H1 (cell line): ENCODE results near the gene PSMC4. TPM values are rescaled to one million over a fixed set of nuclear protein-coding genes. Genes with fewer than 3 reads are reported as not detected.

Source experiments
- CHD2 ChIP-seq: IDR thresholded peaks from 2 replicates; pipeline ENCODE4 v1.6.1; 2012; ENCODE audit warnings: low read length, improper control_type of control experiment
- CREB1 ChIP-seq: IDR thresholded peaks from 2 replicates; pipeline ENCODE4 v1.6.1; 2012; ENCODE audit warnings: inconsistent platforms
- POLR2AphosphoS5 ChIP-seq: IDR thresholded peaks from 2 replicates; pipeline ENCODE4 v1.6.1; 2011; ENCODE audit warnings: low read depth, low read length
- TBP ChIP-seq: IDR thresholded peaks from 2 replicates; pipeline ENCODE4 v1.6.1; 2011; ENCODE audit warnings: low read depth, low read length, improper control_type of control experiment
- TEAD4 ChIP-seq: IDR thresholded peaks from 2 replicates; pipeline ENCODE4 v1.6.1; 2012; ENCODE audit warnings: low read depth, low read length, inconsistent platforms, mixed read lengths
- polyA plus RNA-seq, 7 experiments: library from polyadenylated mRNA; depleted of rRNA in 3 of 7; stranded (reverse) in 5 of 7; unstranded in 2 of 7; fragments of >200 nt in 5 of 7; fragments of 200-250 nt in 2 of 7; gene quantifications; 1 replicate in 5 of 7; 2 replicates in 1 of 7; 4 replicates in 1 of 7; pipeline versions ENCODE4 v1.2.1 to v1.2.3, GENCODE V29; 2011 to 2013; ENCODE audit warnings: missing spikeins in 2 of 7, mixed read lengths in 2 of 7
- total RNA-seq: library from RNA; stranded (reverse); fragmentation: NEBNext Ultra II Directional; extraction: Animal tissue kit (Norgen Biotek cat#: 25700); gene quantifications from 2 replicates; pipeline ENCODE4 v1.2.1, GENCODE V29; 2021
- TF ChIP-seq, protein P1 (sequence below), 3 experiments: IDR thresholded peaks; 1 replicate in 2 of 3; 2 replicates in 1 of 3; pipeline versions ENCODE4 v1.5.1 to v1.6.1; 2011; ENCODE audit warnings: low read length in 3 of 3, mild to moderate bottlenecking in 3 of 3, inconsistent platforms in 2 of 3, low read depth in 1 of 3, moderate library complexity in 1 of 3; ENCODE audit not compliant: insufficient read depth in 1 of 3; ENCODE audit errors: control extremely low read depth in 1 of 3

PSMC4 gene
- total and polyA plus RNA-seq, 2 of the 8 experiments (the other 6 are each of a cell fraction or from before 2014, with no cell fraction given) = 116 to 126 TPM

DNA sequence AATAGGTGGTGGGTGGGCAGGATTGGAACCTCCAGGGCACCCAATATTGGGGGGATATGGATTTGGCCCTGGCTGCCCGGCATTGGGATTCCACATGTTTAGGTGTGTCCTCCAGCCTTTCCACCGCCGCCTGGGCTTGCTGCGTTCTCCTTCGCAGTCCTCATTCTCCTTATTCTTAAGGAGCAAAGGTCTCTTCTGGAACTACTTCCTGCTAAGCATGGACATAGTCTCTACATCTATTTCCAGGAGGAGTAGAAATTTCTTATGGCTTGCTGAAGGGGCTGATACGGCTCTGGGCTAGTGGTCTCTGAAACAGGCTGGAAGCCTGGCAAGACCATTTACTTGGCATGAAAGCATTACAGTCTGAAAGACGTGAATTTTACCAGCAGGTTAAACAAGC lies 27.4 kb upstream of the PSMC4 start (continued):
- TF ChIP-seq, protein P1, sequence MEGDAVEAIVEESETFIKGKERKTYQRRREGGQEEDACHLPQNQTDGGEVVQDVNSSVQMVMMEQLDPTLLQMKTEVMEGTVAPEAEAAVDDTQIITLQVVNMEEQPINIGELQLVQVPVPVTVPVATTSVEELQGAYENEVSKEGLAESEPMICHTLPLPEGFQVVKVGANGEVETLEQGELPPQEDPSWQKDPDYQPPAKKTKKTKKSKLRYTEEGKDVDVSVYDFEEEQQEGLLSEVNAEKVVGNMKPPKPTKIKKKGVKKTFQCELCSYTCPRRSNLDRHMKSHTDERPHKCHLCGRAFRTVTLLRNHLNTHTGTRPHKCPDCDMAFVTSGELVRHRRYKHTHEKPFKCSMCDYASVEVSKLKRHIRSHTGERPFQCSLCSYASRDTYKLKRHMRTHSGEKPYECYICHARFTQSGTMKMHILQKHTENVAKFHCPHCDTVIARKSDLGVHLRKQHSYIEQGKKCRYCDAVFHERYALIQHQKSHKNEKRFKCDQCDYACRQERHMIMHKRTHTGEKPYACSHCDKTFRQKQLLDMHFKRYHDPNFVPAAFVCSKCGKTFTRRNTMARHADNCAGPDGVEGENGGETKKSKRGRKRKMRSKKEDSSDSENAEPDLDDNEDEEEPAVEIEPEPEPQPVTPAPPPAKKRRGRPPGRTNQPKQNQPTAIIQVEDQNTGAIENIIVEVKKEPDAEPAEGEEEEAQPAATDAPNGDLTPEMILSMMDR (IDR thresholded peaks at IDR 0.05; ENCODE audit: control extremely low read depth in 1 of 3, insufficient read depth in 1 of 3, low read depth in 1 of 3, low read length in 3 of 3) = no peak
- no peak for TF ChIP-seq CHD2
- TF ChIP-seq CREB1 = no peak
- TF ChIP-seq TEAD4 = no peak
- no peak for TF ChIP-seq TBP
- TF ChIP-seq POLR2AphosphoS5 = no peak
- TF ChIP-seq, all 59 proteins: peak for 0
